ENCODE data around the gene KEL. TPM values are rescaled to one million over a fixed set of nuclear protein-coding genes. Genes with fewer than 3 reads are reported as not detected.

Gene KEL
- total RNA-seq, 1 donor from 2014 or later: 1.5 TPM

GRCh38 chr7:142919656-142920055 lies 42.5 kb downstream of the KEL start:
- Mint-ChIP-seq H3K36me3 (ENCODE audit: unreplicated experiment) (no peaks in the 10 kb centered on the region), H3K9me3 (ENCODE audit: unreplicated experiment) (no peaks in the 10 kb centered on the region), H3K4me1 (ENCODE audit: unreplicated experiment) (no peaks in the 10 kb centered on the region), H3K4me3 (ENCODE audit: unreplicated experiment) (no peak overlapping the region), H3K27me3 (ENCODE audit: unreplicated experiment) (peaks cover 7% of the 10 kb centered on the region), H3K27ac (ENCODE audit: unreplicated experiment) (no peak overlapping the region)
- DNase-seq (ENCODE audit: extremely low spot score, unreplicated experiment): no peak
- no peak for TF ChIP-seq CTCF (IDR thresholded peaks at IDR 0.05)

- no peaks in the 10 kb centered on the region for H3K36me3 Mint-ChIP-seq (ENCODE audit: unreplicated experiment)
These were observed 43.3 kb downstream of the KEL start for GRCh38 chr7:142918901-142919300.

GRCh38 chr7:142917447-142917846 lies 44.7 kb downstream of the KEL start:
- no peak for DNase-seq (ENCODE audit: extremely low spot score, unreplicated experiment)
- no peak overlapping the region for H3K27ac Mint-ChIP-seq (ENCODE audit: unreplicated experiment)
- peaks cover 7% of the 10 kb centered on the region for H3K27me3 Mint-ChIP-seq (ENCODE audit: unreplicated experiment)
- no peaks in the 10 kb centered on the region for H3K36me3 Mint-ChIP-seq (ENCODE audit: unreplicated experiment)
- no peak for TF ChIP-seq CTCF (IDR thresholded peaks at IDR 0.05)
- H3K4me1 Mint-ChIP-seq (ENCODE audit: unreplicated experiment): no peaks in the 10 kb centered on the region
- no peak overlapping the region for H3K4me3 Mint-ChIP-seq (ENCODE audit: unreplicated experiment)
- no peaks in the 10 kb centered on the region for H3K9me3 Mint-ChIP-seq (ENCODE audit: unreplicated experiment)

More at GRCh38 chr7:142918901-142919300, 43.3 kb downstream of the KEL start:
- H3K27ac Mint-ChIP-seq (ENCODE audit: unreplicated experiment): no peak overlapping the region
- no peaks in the 10 kb centered on the region for H3K4me1 Mint-ChIP-seq (ENCODE audit: unreplicated experiment)
- no peak for TF ChIP-seq CTCF (IDR thresholded peaks at IDR 0.05)
- no peak overlapping the region for H3K4me3 Mint-ChIP-seq (ENCODE audit: unreplicated experiment)
- peaks cover 7% of the 10 kb centered on the region for H3K27me3 Mint-ChIP-seq (ENCODE audit: unreplicated experiment)
- no peak for DNase-seq (ENCODE audit: extremely low spot score, unreplicated experiment)
- no peaks in the 10 kb centered on the region for H3K9me3 Mint-ChIP-seq (ENCODE audit: unreplicated experiment)

- no peaks in the 10 kb centered on the region for H3K4me1 Mint-ChIP-seq (ENCODE audit: unreplicated experiment)
- H3K4me3 Mint-ChIP-seq (ENCODE audit: unreplicated experiment): no peak overlapping the region
- TF ChIP-seq CTCF (IDR thresholded peaks at IDR 0.05): no peak
- H3K27me3 Mint-ChIP-seq (ENCODE audit: unreplicated experiment): peaks cover 7% of the 10 kb centered on the region
- no peaks in the 10 kb centered on the region for H3K9me3 Mint-ChIP-seq (ENCODE audit: unreplicated experiment)
- H3K36me3 Mint-ChIP-seq (ENCODE audit: unreplicated experiment): no peaks in the 10 kb centered on the region
- no peak overlapping the region for H3K27ac Mint-ChIP-seq (ENCODE audit: unreplicated experiment)
- DNase-seq (ENCODE audit: extremely low spot score, unreplicated experiment): no peak
These were observed 45.7 kb downstream of the KEL start for GRCh38 chr7:142916508-142916907.

- H3K36me3 Mint-ChIP-seq (ENCODE audit: unreplicated experiment): no peaks in the 10 kb centered on the region
- H3K27me3 Mint-ChIP-seq (ENCODE audit: unreplicated experiment): peaks cover 7% of the 10 kb centered on the region
- H3K4me3 Mint-ChIP-seq (ENCODE audit: unreplicated experiment): no peak overlapping the region
- no peak overlapping the region for H3K27ac Mint-ChIP-seq (ENCODE audit: unreplicated experiment)
- no peak for TF ChIP-seq CTCF (IDR thresholded peaks at IDR 0.05)
- no peaks in the 10 kb centered on the region for H3K9me3 Mint-ChIP-seq (ENCODE audit: unreplicated experiment)
- no peak for DNase-seq (ENCODE audit: extremely low spot score, unreplicated experiment)
- H3K4me1 Mint-ChIP-seq (ENCODE audit: unreplicated experiment): no peaks in the 10 kb centered on the region
These were observed 46.8 kb downstream of the KEL start for GRCh38 chr7:142915315-142915714.
